Thyroid gland (tissue), 4 donors: Measurements from ENCODE around the gene SLC35E2B. TPM values are rescaled to one million over a fixed set of nuclear protein-coding genes. Genes with fewer than 3 reads are reported as not detected.
"Not testable (repeated sequence)": the region's sequence is repeated elsewhere in the genome, so short reads cannot be mapped to it uniquely, and the experiment has no call there.

Experiments used
- DNase-seq, 2 donors: peaks; one replicate each; pipeline ENCODE4 v3.0.0-alpha.2; 2019
- H3K27ac ChIP-seq, 3 donors: fragments of 200-600 bp; sonication (generic); 1 replicate in 2 of 3; 2 replicates in 1 of 3; pipeline ENCODE4 v1.5.1; 2016 to 2019; ENCODE audit warnings: mild to moderate bottlenecking in 1 of 3, moderate library complexity in 1 of 3
- H3K27me3 ChIP-seq: fragments of 200-600 bp; sonication (generic); one replicate; pipeline ENCODE4 v1.5.1; 2019
- H3K36me3 ChIP-seq, 2 donors: fragments of 200-600 bp; sonication (generic); one replicate each; pipeline ENCODE4 v1.5.1; 2016 to 2019
- H3K4me1 ChIP-seq, 2 donors: fragments of 200-600 bp; sonication (generic); one replicate each; pipeline ENCODE4 v1.5.1; 2017 to 2019
- H3K4me3 ChIP-seq, 3 donors: fragments of 200-600 bp; sonication (generic); replicated peaks in 1 of 3; 1 replicate in 2 of 3; 2 replicates in 1 of 3; pipeline ENCODE4 v1.5.1; 2016; ENCODE audit warnings: mild to moderate bottlenecking in 1 of 3
- H3K9me3 ChIP-seq: fragments of 200-600 bp; sonication (generic); one replicate; pipeline ENCODE4 v1.5.1; 2017
- POLR2A ChIP-seq, 2 donors: fragments of 450-650 bp; IDR thresholded peaks; one replicate each; pipeline ENCODE4 v1.6.1; 2017; ENCODE audit warnings: antibody characterized with exemption in 2 of 2, mild to moderate bottlenecking in 2 of 2, moderate library complexity in 1 of 2
- WGBS, 2 donors: methylation state at CpG; one replicate each; pipeline ENCODE4 v1.1.5; 2017; 5-methylcytosine and 5-hydroxymethylcytosine counted together
- intact Hi-C: fragments of 100-400 bp; cut with DNase I; formaldehyde crosslinking; loops from one replicate; pipeline ENCODE4 v1.15.1; 2023
- total RNA-seq, 4 donors: library from RNA; depleted of rRNA; stranded (reverse); fragments of >200 nt; gene quantifications; one replicate each; pipeline ENCODE4 v1.2.3, GENCODE V29; 2016
- TF ChIP-seq, protein P1 (sequence below), 6 experiments: fragments of 200-600 bp in 3 of 6; fragments of 450-650 bp in 3 of 6; sonication (generic) in 3 of 6; IDR thresholded peaks; one replicate each; pipeline ENCODE4 v1.5.1; 2016 to 2019; ENCODE audit warnings: antibody characterized with exemption in 6 of 6, mild to moderate bottlenecking in 2 of 6, inconsistent platforms in 1 of 6, moderate library complexity in 1 of 6

The SLC35E2B gene
- total RNA-seq, 4 donors from 2014 or later = 35.5 to 85.1 (median 50.2) TPM

- H3K4me1 ChIP-seq, intact Hi-C loops, DNase-seq, H3K27me3 ChIP-seq, H3K27ac ChIP-seq, H3K4me3 ChIP-seq, H3K9me3 ChIP-seq: not testable (repeated sequence)
- peaks cover 10 to 17% of the 10 kb centered on the region in 2 donors for H3K36me3 ChIP-seq
- 94 to 95% methylated on average over 12 to 24 of the region's 27 CpGs for WGBS, 2 donors
These were observed 11.8 kb upstream of the SLC35E2B start for GRCh38 chr1:1704284-1704957.

DNA sequence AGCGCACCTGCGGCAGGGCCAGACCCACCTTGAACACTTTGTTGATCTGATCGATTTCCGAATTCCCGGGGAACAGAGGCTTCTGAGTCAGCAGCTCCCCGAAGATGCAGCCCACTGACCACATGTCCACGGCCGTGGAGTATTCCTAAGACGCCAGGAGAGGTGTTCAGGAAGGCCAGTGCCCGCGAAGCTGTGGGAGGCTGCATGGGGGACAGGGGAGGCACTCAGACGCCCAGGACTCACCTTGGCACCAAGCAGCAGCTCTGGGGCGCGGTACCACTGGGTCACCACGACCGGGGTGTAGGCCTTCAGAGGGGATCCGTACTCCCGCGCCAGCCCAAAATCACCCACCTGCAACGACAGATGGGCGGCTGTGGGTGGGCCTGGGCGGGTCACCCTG lies 11.2 kb upstream of the SLC35E2B start:
- peaks cover 10 to 17% of the 10 kb centered on the region in 2 donors for H3K36me3 ChIP-seq
- WGBS, 2 donors = 87 to 96% methylated on average over 3 to 17 of the region's 22 CpGs
- no peaks in the 10 kb centered on the region for H3K4me1 ChIP-seq
- DNase-seq = no peak
- no peak overlapping the region for H3K4me3 ChIP-seq
- no peaks in the 10 kb centered on the region for H3K9me3 ChIP-seq
- H3K27me3 ChIP-seq = no peaks in the 10 kb centered on the region
- H3K27ac ChIP-seq = no peak overlapping the region
- intact Hi-C loops = no loop called here
- TF ChIP-seq, protein P1, sequence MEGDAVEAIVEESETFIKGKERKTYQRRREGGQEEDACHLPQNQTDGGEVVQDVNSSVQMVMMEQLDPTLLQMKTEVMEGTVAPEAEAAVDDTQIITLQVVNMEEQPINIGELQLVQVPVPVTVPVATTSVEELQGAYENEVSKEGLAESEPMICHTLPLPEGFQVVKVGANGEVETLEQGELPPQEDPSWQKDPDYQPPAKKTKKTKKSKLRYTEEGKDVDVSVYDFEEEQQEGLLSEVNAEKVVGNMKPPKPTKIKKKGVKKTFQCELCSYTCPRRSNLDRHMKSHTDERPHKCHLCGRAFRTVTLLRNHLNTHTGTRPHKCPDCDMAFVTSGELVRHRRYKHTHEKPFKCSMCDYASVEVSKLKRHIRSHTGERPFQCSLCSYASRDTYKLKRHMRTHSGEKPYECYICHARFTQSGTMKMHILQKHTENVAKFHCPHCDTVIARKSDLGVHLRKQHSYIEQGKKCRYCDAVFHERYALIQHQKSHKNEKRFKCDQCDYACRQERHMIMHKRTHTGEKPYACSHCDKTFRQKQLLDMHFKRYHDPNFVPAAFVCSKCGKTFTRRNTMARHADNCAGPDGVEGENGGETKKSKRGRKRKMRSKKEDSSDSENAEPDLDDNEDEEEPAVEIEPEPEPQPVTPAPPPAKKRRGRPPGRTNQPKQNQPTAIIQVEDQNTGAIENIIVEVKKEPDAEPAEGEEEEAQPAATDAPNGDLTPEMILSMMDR (IDR thresholded peaks at IDR 0.05) = no peak
- no peak for TF ChIP-seq POLR2A (IDR thresholded peaks at IDR 0.05)

DNA sequence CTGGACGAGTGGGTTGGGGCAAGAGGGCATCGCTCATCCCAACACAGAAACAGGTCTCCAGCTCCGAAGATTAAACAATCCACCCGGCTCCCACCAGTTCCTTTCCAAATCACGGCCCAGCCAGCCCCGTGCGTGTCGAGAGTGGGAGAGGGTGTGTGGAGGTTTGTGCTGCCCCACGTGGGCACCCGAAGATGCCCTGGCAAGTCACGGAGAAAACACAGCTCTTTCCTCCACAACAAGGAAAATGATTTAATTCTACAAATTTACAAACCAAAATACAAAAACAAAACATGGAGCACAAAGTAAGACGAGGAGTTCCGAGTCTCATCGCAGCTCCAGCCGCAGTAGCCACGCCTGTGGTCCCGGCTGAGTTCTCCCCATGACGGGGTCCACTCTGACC lies 9.9 kb upstream of the SLC35E2B start:
- H3K9me3 ChIP-seq, H3K27me3 ChIP-seq, H3K4me3 ChIP-seq, DNase-seq, H3K27ac ChIP-seq, H3K4me1 ChIP-seq, intact Hi-C loops: not testable (repeated sequence)
- peaks cover 10 to 17% of the 10 kb centered on the region in 2 donors for H3K36me3 ChIP-seq
- WGBS, 2 donors = 91 to 93% methylated on average over 9 to 13 of the region's 18 CpGs

- peaks cover 10 to 12% of the 10 kb centered on the region in 2 donors for H3K36me3 ChIP-seq
- H3K4me3 ChIP-seq, DNase-seq, H3K4me1 ChIP-seq, H3K9me3 ChIP-seq, H3K27me3 ChIP-seq, intact Hi-C loops, H3K27ac ChIP-seq: not testable (repeated sequence)
- no CpG with 5 or more reads among the region's 33 CpGs for WGBS, 2 donors
These were observed 8.0 kb upstream of the SLC35E2B start for GRCh38 chr1:1700557-1700956.

DNA sequence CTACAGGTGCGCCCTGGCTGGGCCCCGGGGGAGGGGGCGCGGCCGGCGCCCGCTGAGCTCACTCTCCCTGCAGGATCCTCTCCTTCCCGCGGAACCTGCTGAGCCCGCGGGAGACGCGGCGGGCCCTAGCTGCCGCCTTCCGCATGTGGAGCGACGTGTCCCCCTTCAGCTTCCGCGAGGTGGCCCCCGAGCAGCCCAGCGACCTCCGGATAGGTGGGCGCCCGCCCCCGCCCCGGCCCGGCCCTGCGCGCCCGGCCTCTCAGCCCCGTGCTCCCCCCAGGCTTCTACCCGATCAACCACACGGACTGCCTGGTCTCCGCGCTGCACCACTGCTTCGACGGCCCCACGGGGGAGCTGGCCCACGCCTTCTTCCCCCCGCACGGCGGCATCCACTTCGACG lies 7.5 kb upstream of the SLC35E2B start:
- H3K4me1 ChIP-seq, H3K4me3 ChIP-seq, DNase-seq, H3K27me3 ChIP-seq, H3K9me3 ChIP-seq, intact Hi-C loops, H3K27ac ChIP-seq: not testable (repeated sequence)
- WGBS, 2 donors = no CpG with 5 or more reads among the region's 45 CpGs
- H3K36me3 ChIP-seq = peaks cover 10 to 12% of the 10 kb centered on the region in 2 donors

GRCh38 chr1:1699061-1699460 lies 6.5 kb upstream of the SLC35E2B start:
- H3K9me3 ChIP-seq, H3K36me3 ChIP-seq, intact Hi-C loops, H3K27me3 ChIP-seq, H3K4me1 ChIP-seq, H3K4me3 ChIP-seq, H3K27ac ChIP-seq, DNase-seq: not testable (repeated sequence)
- no CpG with 5 or more reads among the region's 19 CpGs for WGBS, 2 donors

GRCh38 chr1:1697358-1698183 lies 5.0 kb upstream of the SLC35E2B start:
- H3K4me1 ChIP-seq, H3K27me3 ChIP-seq, H3K27ac ChIP-seq, H3K36me3 ChIP-seq, intact Hi-C loops, DNase-seq, H3K9me3 ChIP-seq, H3K4me3 ChIP-seq: not testable (repeated sequence)
- WGBS, 2 donors = 80 to 95% methylated on average over 5 to 9 of the region's 26 CpGs

GRCh38 chr1:1696431-1697357 lies 4.1 kb upstream of the SLC35E2B start:
- H3K4me1 ChIP-seq, H3K4me3 ChIP-seq, H3K9me3 ChIP-seq, H3K27ac ChIP-seq, DNase-seq, intact Hi-C loops, H3K36me3 ChIP-seq, H3K27me3 ChIP-seq: not testable (repeated sequence)
- WGBS, 2 donors = 93 to 94% methylated on average over 12 of the region's 23 CpGs
